ENCODE results near the gene EPB41L1. TPM values are rescaled to one million over a fixed set of nuclear protein-coding genes. Genes with fewer than 3 reads are reported as not detected.

EPB41L1 gene
- total RNA-seq, 1 experiment from 2014 or later, result 7.4 TPM

DNA sequence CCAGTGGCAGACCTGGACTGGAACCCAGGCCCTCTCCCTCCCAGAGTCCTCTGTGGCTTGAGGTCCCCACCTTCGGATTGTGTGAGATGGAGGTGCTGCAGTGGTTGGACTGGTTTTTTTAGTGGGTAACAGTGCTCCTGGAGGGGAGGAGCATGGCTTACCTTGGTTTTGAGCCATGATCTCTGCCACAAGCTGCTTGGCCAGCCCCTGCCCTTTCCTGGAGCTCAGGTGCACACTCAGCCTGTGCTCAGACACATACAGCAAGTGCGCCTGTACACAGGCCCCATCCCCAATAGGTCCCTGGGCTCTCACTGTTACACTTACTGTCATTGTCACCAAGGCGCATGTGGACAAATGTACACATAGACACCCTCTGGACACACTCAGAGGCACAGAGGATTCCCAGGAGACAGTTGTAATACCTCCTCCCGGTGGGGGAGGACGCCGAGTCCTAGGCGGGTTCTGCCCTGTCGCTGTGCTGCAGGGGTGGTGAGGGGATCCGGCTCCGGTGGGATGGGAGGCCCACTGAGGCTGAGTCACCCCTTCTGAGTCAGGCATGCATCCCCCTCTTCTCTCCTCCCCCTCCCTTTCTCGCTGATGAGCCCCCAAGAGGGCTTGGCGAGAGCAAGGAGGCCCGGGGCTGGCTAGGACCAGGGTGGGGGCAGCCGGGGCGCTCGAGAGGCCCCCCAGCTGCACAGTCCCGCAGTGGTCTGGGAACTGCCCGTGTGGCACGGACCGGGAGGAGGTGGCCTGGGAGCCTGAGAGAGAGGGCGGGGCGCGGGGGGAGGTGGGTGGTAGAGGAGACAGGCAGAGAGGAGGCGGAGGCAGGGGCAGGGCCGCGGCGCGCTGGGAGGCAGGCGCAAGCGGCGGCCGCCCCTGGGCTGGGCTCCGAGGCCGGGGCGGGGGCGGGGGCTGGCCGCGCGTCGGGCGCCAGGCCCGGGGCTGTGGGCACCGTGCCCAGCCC, 522 bp upstream of the EPB41L1 start:
- peak; percentile 65 for DNase-seq (ENCODE audit: extremely low read depth, low read depth)

DNA sequence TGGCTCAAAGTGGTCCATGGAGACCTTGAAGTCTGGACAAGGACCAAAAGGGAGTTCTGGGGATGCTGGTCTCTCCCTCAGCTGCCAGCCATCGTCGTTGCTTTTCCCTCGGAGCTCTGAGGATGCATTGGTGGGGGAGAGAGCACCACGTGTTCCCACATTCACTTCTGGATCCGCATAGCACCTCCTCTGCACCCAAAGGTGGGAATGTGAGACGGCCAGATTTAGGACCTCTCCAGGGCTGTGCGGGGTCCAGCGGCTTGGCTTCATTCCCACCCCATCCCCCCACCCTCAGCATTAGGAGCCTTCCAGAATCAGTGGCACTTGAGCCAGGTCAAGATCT, 1.1 kb downstream of the EPB41L1 start:
- DNase-seq (ENCODE audit: extremely low read depth, low read depth), result no peak

- no peak for DNase-seq (ENCODE audit: extremely low read depth, low read depth)
Observed at GRCh38 chr20:36155991-36156390, 1.5 kb downstream of the EPB41L1 start.

GRCh38 chr20:36157610-36158009, 3.1 kb downstream of the EPB41L1 start:
- DNase-seq (ENCODE audit: extremely low read depth, low read depth), result no peak

GRCh38 chr20:36158160-36158741, 3.7 kb downstream of the EPB41L1 start:
- no peak for DNase-seq (ENCODE audit: extremely low read depth, low read depth)

DNA sequence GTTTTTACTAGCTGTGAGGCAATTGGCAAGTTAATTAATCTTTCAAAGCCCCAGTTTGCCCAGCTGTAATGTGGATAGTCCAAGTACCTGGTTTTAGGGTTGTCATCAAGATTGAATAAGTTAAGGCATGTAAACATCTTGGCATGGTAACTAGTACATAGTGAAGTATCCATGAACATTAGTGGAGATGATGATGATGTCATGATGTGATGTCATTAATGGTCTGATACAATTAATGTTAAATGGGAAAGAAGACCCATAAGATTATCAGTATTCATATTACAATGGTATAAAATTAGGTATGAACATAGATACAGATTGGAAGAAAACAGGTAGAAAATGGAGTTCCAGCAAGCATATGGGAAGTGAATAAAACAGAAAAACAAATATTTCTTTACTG, 5.3 kb downstream of the EPB41L1 start:
- DNase-seq (ENCODE audit: extremely low read depth, low read depth), result no peak

DNA sequence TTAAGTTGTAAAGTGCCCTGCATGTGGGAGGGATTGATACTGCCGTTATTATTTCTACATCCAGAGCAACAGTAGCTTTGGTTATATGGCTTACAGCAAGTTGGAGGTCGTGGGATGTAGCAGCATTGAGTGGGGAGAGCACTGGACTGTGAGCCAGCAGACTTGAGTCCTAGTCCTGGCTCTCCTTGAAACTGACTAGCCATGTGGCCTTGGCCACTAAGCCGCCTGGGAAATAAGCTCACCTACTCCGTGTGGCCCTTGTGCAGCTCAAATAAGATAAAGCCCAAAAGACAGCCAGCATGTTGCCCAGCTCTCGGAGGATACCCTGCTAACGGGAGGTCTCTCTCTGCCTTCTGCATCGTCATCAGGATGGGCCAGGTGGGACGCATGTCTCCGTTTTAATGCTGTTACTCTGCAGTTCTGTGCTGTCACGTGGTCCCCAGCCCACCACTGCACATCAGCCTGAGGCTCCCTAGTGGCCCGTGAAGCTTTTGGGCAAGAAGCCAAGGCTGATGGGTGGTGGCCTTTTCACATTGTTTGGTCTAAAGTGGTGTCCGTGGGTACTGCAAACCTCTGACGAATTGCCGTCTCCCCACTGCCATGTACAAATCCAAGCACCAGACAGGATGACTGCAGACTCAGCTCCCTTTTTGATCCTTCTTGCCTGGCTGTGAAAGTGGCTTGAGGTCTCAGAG, 7.9 kb downstream of the EPB41L1 start:
- DNase-seq (ENCODE audit: extremely low read depth, low read depth), result no peak

- DNase-seq (ENCODE audit: extremely low read depth, low read depth), result peak; percentile 82
Observed at GRCh38 chr20:36167902-36168503, 13.5 kb downstream of the EPB41L1 start.

DNA sequence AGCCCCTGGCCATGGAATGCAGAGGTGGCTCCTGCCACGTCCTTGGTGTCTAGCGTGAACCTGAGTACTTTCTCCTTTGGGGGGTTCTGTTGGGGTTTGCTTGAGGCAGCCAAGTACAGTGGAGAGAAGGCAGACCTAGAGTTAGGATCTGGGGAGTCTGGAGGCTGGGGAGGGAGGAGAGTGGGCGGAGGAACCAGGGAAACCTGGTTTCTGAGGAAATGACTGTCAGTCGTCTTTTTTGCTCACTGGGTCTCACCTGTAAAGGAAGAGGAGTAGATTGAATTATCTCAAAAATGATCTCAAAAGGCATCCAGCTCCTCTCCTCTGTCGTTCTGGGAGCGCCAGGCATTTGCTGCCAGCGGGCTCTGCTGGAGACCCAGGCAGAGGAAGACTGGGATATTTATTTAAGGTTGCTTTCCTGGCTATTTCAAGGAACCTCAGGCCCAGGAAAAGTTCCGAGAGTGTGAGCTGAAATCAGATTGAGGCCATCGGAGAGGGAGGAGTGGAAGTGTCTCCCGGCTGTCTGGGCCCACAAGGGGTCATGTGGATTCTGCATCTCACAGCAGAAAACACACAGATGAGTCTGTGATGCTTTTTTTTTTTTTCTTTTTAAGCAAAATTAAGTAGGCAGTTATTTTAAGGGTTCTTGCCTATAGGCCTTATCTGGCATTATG, 16.1 kb downstream of the EPB41L1 start:
- no peak for DNase-seq (ENCODE audit: extremely low read depth, low read depth)

- no peak for DNase-seq (ENCODE audit: extremely low read depth, low read depth)
Observed at GRCh38 chr20:36173451-36173933, 19.0 kb downstream of the EPB41L1 start.

DNA sequence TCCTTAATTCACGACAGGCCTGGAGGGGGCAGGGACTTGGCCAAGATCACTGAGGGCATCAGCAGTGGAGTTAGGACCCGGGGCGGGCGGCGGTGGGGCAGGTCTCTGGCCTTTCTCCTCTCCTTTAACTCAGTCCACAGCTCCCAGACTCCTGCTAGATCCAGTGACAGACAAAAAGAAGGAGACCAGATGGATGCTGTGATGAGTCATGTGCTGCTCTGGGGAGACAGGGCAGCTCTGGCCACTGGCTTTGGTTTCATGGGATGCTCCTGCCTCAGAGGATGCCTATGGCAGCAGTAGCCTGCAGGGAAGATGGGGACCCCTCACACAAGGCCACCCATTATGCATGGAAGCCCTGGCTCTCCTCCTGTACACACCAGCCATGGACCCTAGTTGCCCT, 20.5 kb downstream of the EPB41L1 start:
- no peak for DNase-seq (ENCODE audit: extremely low read depth, low read depth)

DNA sequence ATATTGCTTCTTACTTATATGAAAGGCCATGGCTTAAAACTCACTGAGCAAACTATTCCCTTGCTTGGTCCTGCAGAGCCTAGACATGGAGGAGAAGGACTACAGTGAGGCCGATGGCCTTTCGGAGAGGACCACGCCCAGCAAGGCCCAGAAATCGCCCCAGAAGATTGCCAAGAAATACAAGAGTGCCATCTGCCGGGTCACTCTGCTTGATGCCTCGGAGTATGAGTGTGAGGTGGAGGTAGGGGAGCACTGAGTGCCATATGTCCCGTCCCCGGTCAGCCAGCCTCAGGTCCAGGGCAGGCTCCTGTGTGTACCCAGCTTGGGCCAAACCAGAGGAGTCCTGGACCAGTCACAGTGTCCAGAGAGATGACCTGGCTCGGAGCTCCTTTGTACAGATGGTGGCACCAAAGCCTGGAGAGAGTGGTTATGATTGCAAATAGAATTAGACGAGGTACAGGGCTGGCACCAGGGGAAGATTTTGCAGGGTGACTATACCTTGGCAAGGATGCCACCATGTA, 21.0 kb downstream of the EPB41L1 start:
- DNase-seq (ENCODE audit: extremely low read depth, low read depth), result peak; percentile 45

DNA sequence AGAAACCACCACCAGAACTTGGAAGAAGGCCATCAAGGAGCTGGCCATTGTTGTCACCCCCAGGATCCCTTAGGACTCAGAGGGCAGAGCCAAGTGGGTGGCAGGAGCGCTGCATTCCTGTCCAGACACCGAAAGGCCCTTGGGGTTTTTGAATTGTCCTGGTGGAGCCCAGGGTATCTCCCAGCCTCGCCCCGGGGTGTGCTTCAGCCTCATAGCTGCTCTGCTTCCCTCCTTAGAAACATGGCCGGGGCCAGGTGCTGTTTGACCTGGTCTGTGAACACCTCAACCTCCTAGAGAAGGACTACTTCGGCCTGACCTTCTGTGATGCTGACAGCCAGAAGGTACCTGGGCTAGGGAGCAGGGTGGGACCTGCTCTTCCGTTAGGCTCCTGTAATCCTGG, 23.2 kb downstream of the EPB41L1 start:
- no peak for DNase-seq (ENCODE audit: extremely low read depth, low read depth)

DNA sequence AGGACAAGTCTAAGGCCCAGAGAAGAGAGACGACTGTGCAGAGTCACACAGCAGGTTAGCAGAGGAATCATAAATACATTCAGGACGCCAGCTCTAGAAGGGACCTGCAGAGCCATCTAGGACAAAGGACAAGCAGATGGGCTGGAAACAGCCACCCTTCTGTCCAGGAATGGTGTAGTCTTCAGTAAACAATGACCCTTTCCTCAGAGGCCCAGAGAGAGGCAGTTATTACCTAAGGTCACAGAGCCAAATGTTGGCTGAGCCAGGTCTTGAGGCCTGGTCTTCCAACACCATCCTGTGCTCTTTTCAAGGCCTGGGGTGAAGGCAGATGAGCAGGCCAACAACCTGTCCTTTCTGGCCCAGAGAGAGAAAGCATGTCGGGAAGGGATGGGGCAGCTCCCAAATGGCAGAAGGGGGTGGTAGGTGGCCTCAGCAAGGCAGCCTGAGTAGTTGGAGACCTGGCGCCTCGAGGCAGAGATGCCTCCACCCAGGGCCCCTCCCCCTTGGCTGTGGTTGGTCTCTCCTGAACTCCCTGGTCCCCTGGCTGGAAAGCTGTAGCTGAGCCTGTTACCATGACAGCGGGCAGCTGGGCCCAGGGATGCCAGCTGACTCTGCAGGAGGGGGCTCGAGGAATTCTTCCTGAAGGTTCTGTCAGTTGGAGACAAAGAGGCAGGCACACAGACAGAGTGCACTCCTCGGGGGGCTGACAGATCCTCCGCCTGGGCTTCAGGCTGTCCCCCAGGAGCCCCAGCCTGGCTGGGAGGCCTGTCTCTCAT, 24.8 kb downstream of the EPB41L1 start:
- no peak for DNase-seq (ENCODE audit: extremely low read depth, low read depth)

- no peak for DNase-seq (ENCODE audit: extremely low read depth, low read depth)
Observed at GRCh38 chr20:36180323-36180722, 25.8 kb downstream of the EPB41L1 start.

DNA sequence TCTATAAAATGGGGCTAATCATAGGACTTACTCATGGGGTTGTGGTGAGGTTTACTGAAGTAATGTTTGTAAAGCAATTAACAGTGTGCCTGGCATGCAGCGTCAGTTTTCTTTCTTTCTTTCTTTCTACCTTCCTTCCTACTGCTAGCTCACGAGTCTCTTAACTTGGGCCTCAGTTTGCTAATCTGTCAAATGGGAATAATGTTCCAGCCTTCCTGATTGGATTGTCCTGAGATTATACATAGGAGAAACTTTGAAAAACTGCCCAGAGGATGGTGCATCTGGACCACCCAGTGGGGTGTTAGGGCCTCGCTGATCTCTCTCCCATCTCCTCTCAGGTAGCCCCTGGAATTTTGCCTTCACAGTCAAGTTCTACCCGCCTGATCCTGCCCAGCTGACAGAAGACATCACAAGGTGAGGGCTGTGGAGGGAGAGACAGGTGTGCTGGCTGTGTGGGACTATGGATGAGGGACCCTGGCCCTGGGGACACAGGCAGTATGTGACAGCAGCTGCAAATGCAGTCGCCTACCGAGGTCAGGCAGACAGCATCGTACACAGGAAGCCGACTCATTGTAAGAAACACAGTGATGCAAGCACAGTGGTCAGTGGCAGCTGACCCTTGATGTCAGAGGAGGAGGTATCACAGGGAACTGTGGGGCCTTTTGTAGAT, 27.5 kb downstream of the EPB41L1 start:
- no peak for DNase-seq (ENCODE audit: extremely low read depth, low read depth)

- DNase-seq (ENCODE audit: extremely low read depth, low read depth), result no peak
Observed at GRCh38 chr20:36182604-36183154, 28.1 kb downstream of the EPB41L1 start.

DNA sequence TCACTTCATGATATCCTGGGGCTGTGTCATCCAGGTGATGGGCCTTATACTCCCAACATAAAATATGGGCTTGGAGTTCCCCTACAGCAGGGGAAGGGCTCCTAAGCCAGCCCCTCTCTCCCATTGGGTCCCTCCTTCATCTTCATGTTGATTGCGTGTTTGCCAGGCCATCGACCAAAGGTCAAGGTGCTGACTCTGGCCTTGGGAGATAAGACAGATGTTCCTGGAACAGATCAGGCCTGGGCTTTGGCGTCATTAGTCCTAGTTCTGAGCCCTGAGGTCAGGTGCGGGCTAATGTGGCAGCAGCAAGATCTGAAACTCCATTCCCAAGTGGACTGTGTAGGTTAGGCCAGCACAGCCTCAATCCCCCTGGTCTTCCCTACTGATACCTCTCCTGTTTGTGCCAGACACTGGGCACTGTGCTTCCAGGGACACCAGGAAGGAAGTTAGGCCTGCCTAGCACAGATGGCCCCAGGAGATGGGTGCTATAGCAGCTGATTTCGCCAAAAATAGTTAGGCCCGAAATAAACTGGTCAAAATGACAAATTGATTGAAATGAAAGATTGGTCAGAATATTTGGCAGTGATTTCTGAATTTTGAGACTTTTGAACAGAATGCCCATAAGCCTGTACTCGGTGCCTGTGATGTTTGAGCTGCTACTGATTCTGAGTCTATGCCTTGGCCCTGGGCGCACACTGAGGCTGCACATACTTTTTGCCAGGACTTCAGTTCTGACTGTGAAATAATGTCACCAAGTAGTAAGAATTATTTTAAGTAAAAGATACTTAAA, 28.8 kb downstream of the EPB41L1 start:
- no peak for DNase-seq (ENCODE audit: extremely low read depth, low read depth)
